Activated CD4-positive, alpha-beta T cell treated with anti-CD3 and anti-CD28 coated beads, Interleukin-2, amount 10 ng/mL, durations not matched to agents 24 days and 14 days (primary cell): ENCODE measurements around the gene LDLRAD4. TPM values are rescaled to one million over a fixed set of nuclear protein-coding genes. Genes with fewer than 3 reads are reported as not detected.

Experiments used
- DNase-seq: peaks from one replicate; pipeline ENCODE4 v3.0.0; 2022
- H3K27ac Mint-ChIP-seq: one replicate; pipeline ENCODE4 v1.8.0; 2022; ENCODE audit warnings: mild to moderate bottlenecking, mixed read lengths
- H3K27me3 Mint-ChIP-seq: one replicate; pipeline ENCODE4 v1.8.0; 2022; ENCODE audit warnings: mixed read lengths
- H3K36me3 Mint-ChIP-seq: one replicate; pipeline ENCODE4 v1.8.0; 2022; ENCODE audit warnings: low read depth, mild to moderate bottlenecking, mixed read lengths
- H3K4me1 Mint-ChIP-seq: one replicate; pipeline ENCODE4 v1.8.0; 2021; ENCODE audit warnings: mixed read lengths
- H3K4me3 Mint-ChIP-seq: one replicate; pipeline ENCODE4 v1.8.0; 2022; ENCODE audit warnings: mild to moderate bottlenecking, moderate library complexity, mixed read lengths
- H3K9me3 Mint-ChIP-seq: one replicate; pipeline ENCODE4 v1.8.0; 2021; ENCODE audit warnings: mixed read lengths
- intact Hi-C: fragments of 100-400 bp; cut with micrococcal nuclease; formaldehyde crosslinking; loops from one replicate; pipeline ENCODE4 v1.15.1; 2023
- total RNA-seq: library from RNA; stranded (reverse); gene quantifications from 2 replicates; pipeline ENCODE4 v1.2.3, GENCODE V29; 2022

Gene LDLRAD4
- total RNA-seq, 1 donor from 2014 or later, result 36.5 TPM

GRCh38 chr18:13615432-13615861, 396.9 kb downstream of the LDLRAD4 start:
- Mint-ChIP-seq H3K4me3 (peak overlapping the region; percentile 94), H3K9me3 (no peaks in the 10 kb centered on the region), H3K4me1 (peaks cover 73% of the 10 kb centered on the region), H3K36me3 (peaks cover 6% of the 10 kb centered on the region), H3K27me3 (no peaks in the 10 kb centered on the region), H3K27ac (peak overlapping the region; percentile 97)
- intact Hi-C loops, result no loop called here
- DNase-seq, result no peak

GRCh38 chr18:13616041-13616440, 397.5 kb downstream of the LDLRAD4 start:
- DNase-seq, result no peak
- Mint-ChIP-seq H3K9me3 (no peaks in the 10 kb centered on the region), H3K4me1 (peaks cover 70% of the 10 kb centered on the region), H3K27me3 (no peaks in the 10 kb centered on the region), H3K4me3 (peak overlapping the region; percentile 94), H3K36me3 (peaks cover 6% of the 10 kb centered on the region), H3K27ac (peak overlapping the region; percentile 97)
- intact Hi-C loops, result loop anchor here (2.0 kb wide), 2 partner anchors 349 to 399 kb away; no protein-coding TSS in a partner anchor

- H3K4me3 Mint-ChIP-seq, result peak overlapping the region; percentile 94
- H3K36me3 Mint-ChIP-seq, result peaks cover 9% of the 10 kb centered on the region
- intact Hi-C loops, result loop anchor here (1.0 to 2.0 kb wide), 3 partner anchors 54 to 400 kb away; no protein-coding TSS in a partner anchor
- no peaks in the 10 kb centered on the region for H3K9me3 Mint-ChIP-seq
- no peaks in the 10 kb centered on the region for H3K27me3 Mint-ChIP-seq
- H3K4me1 Mint-ChIP-seq, result peaks cover 64% of the 10 kb centered on the region
- H3K27ac Mint-ChIP-seq, result peak overlapping the region; percentile 97
- no peak for DNase-seq
Observed at GRCh38 chr18:13616525-13617035, 398.0 kb downstream of the LDLRAD4 start.

GRCh38 chr18:13617826-13618515, 399.4 kb downstream of the LDLRAD4 start:
- H3K4me3 Mint-ChIP-seq, result no peak overlapping the region
- peaks cover 9% of the 10 kb centered on the region for H3K36me3 Mint-ChIP-seq
- intact Hi-C loops, result loop anchor here (1.0 to 2.0 kb wide), 3 partner anchors 56 to 401 kb away; no protein-coding TSS in a partner anchor
- no peaks in the 10 kb centered on the region for H3K9me3 Mint-ChIP-seq
- H3K27me3 Mint-ChIP-seq, result no peaks in the 10 kb centered on the region
- no peak overlapping the region for H3K27ac Mint-ChIP-seq
- H3K4me1 Mint-ChIP-seq, result peaks cover 50% of the 10 kb centered on the region
- no peak for DNase-seq

GRCh38 chr18:13618760-13619438, 400.3 kb downstream of the LDLRAD4 start:
- H3K9me3 Mint-ChIP-seq, result no peaks in the 10 kb centered on the region
- peaks cover 41% of the 10 kb centered on the region for H3K4me1 Mint-ChIP-seq
- no peaks in the 10 kb centered on the region for H3K27me3 Mint-ChIP-seq
- DNase-seq, result peak; percentile 52
- peaks cover 9% of the 10 kb centered on the region for H3K36me3 Mint-ChIP-seq
- H3K4me3 Mint-ChIP-seq, result no peak overlapping the region
- intact Hi-C loops, result no loop called here
- no peak overlapping the region for H3K27ac Mint-ChIP-seq

- no peak overlapping the region for H3K27ac Mint-ChIP-seq
- no peak overlapping the region for H3K4me3 Mint-ChIP-seq
- intact Hi-C loops, result no loop called here
- H3K4me1 Mint-ChIP-seq, result peaks cover 35% of the 10 kb centered on the region
- no peaks in the 10 kb centered on the region for H3K9me3 Mint-ChIP-seq
- H3K36me3 Mint-ChIP-seq, result peaks cover 8% of the 10 kb centered on the region
- no peaks in the 10 kb centered on the region for H3K27me3 Mint-ChIP-seq
- DNase-seq, result peak; percentile 54
Observed at GRCh38 chr18:13619505-13620205, 401.1 kb downstream of the LDLRAD4 start.

- DNase-seq, result peak; percentile 53
- no peaks in the 10 kb centered on the region for H3K27me3 Mint-ChIP-seq
- intact Hi-C loops, result no loop called here
Observed at GRCh38 chr18:13620206-13620672, 401.7 kb downstream of the LDLRAD4 start.

GRCh38 chr18:13620818-13621445, 402.4 kb downstream of the LDLRAD4 start:
- Mint-ChIP-seq H3K36me3 (peaks cover 7% of the 10 kb centered on the region), H3K9me3 (no peaks in the 10 kb centered on the region), H3K27ac (no peak overlapping the region), H3K4me1 (peaks cover 23% of the 10 kb centered on the region), H3K4me3 (no peak overlapping the region), H3K27me3 (no peaks in the 10 kb centered on the region)
- intact Hi-C loops, result no loop called here
- DNase-seq, result no peak

More at GRCh38 chr18:13620206-13620672, 401.7 kb downstream of the LDLRAD4 start:
- Mint-ChIP-seq H3K36me3 (peaks cover 5% of the 10 kb centered on the region), H3K9me3 (no peaks in the 10 kb centered on the region), H3K27ac (peak overlapping the region; percentile 1), H3K4me3 (no peak overlapping the region), H3K4me1 (peaks cover 29% of the 10 kb centered on the region)

- Mint-ChIP-seq H3K4me1 (peaks cover 22% of the 10 kb centered on the region), H3K9me3 (no peaks in the 10 kb centered on the region), H3K4me3 (no peak overlapping the region), H3K36me3 (peaks cover 8% of the 10 kb centered on the region), H3K27ac (no peak overlapping the region), H3K27me3 (no peaks in the 10 kb centered on the region)
- DNase-seq, result no peak
- intact Hi-C loops, result no loop called here
Observed at GRCh38 chr18:13621446-13621849, 402.9 kb downstream of the LDLRAD4 start.

- peaks cover 8% of the 10 kb centered on the region for H3K36me3 Mint-ChIP-seq
- no peak for DNase-seq
- H3K4me3 Mint-ChIP-seq, result no peak overlapping the region
- no peaks in the 10 kb centered on the region for H3K27me3 Mint-ChIP-seq
- no peaks in the 10 kb centered on the region for H3K9me3 Mint-ChIP-seq
- intact Hi-C loops, result no loop called here
- H3K4me1 Mint-ChIP-seq, result peaks cover 17% of the 10 kb centered on the region
- no peak overlapping the region for H3K27ac Mint-ChIP-seq
Observed at GRCh38 chr18:13621886-13622619, 403.5 kb downstream of the LDLRAD4 start.

GRCh38 chr18:13622751-13623150, 404.2 kb downstream of the LDLRAD4 start:
- Mint-ChIP-seq H3K4me3 (no peak overlapping the region), H3K27ac (no peak overlapping the region), H3K36me3 (peaks cover 8% of the 10 kb centered on the region), H3K27me3 (no peaks in the 10 kb centered on the region), H3K4me1 (peaks cover 14% of the 10 kb centered on the region), H3K9me3 (no peaks in the 10 kb centered on the region)
- intact Hi-C loops, result no loop called here
- no peak for DNase-seq

- no peak overlapping the region for H3K27ac Mint-ChIP-seq
- H3K4me1 Mint-ChIP-seq, result peaks cover 12% of the 10 kb centered on the region
- no peaks in the 10 kb centered on the region for H3K9me3 Mint-ChIP-seq
Observed at GRCh38 chr18:13623348-13623747, 404.8 kb downstream of the LDLRAD4 start.

GRCh38 chr18:13623871-13624270, 405.3 kb downstream of the LDLRAD4 start:
- H3K36me3 Mint-ChIP-seq, result peaks cover 8% of the 10 kb centered on the region
- H3K4me1 Mint-ChIP-seq, result peaks cover 12% of the 10 kb centered on the region
- H3K27ac Mint-ChIP-seq, result no peak overlapping the region
- DNase-seq, result no peak
- no peaks in the 10 kb centered on the region for H3K27me3 Mint-ChIP-seq
- no peaks in the 10 kb centered on the region for H3K9me3 Mint-ChIP-seq
- no peak overlapping the region for H3K4me3 Mint-ChIP-seq
- intact Hi-C loops, result no loop called here

More at GRCh38 chr18:13623348-13623747, 404.8 kb downstream of the LDLRAD4 start:
- no peak for DNase-seq
- no peaks in the 10 kb centered on the region for H3K27me3 Mint-ChIP-seq
- intact Hi-C loops, result no loop called here
- no peak overlapping the region for H3K4me3 Mint-ChIP-seq
- H3K36me3 Mint-ChIP-seq, result peaks cover 8% of the 10 kb centered on the region
